GM18502 (cell line): Measurements from ENCODE around the gene CLVS2.

Experiments used
- ATAC-seq: cut with Tn5 transposase; IDR thresholded peaks from one replicate; pipeline ENCODE4 v1.9.1; 2021; ENCODE audit warnings: mild to moderate bottlenecking; ENCODE audit not compliant: unreplicated experiment, poor library complexity

The CLVS2 gene

DNA sequence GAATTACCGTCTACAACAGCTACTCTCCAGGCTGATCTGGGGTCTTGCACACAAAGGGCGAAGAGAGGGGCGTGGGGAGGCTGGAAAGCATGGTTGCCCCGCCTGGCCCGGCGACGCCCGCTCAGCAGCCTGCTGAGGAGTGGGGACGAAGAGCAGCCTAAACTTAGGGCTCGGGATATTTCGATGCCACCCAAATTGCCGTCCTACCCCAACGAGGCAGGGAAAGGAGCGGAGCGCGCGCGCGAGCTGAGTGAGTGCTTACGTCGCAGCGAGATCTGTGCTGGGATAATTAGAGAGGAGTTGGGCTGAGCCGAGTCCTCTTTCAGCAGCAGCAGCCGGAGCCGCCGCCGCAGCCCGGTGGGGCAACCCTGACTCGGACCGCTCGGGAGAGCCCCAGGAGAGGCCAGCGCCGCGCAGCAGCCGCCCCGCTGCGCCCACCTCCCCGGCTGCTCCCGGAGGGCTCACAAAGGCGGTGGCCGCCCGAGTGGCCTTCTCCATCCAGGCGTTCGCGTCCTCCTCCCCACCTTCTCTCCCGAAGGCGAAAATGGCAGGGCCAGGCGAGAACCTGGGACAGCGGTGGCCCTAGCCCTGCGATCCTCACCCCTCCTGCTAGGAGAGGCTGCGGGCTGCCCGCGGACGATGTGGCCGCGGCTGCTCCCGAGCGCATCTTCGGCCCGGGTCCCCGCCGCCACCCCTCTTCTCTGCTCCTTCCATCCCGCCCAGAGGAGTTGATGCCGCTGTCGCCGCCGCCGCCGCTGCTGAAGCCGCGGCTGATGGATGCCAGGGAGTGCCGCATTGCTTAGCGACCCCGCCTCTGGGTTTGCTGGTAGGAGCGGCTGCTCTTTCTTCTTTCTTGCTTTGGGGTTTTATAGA lies at the start of gene CLVS2:
CLVS2 (plus strand) TSS at position 315 of the 873 bp plus-strand sequence. CDS start 1,543 bp downstream, outside the sequence.
- no peak for ATAC-seq

DNA sequence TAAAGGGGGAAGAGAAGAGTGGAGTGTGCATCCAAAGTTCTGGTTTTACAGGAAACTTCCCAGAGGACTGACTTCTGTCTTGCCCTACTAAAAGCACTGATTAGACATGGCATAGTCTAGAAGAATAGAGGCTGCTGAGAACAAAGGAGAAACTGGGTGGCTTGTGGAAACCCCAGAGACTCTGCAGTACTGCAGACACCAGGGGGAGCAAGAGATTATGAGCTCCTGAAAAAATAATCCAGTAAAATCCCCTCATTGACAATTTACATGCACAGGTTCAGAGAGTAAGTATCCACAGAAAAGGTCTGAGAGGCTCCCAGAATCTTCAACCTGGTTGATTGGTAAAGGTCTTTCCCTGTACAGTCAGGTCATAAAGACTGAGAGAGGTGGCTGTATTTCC lies 48.7 kb upstream of the CLVS2 start:
- peak; percentile 46 for ATAC-seq

DNA sequence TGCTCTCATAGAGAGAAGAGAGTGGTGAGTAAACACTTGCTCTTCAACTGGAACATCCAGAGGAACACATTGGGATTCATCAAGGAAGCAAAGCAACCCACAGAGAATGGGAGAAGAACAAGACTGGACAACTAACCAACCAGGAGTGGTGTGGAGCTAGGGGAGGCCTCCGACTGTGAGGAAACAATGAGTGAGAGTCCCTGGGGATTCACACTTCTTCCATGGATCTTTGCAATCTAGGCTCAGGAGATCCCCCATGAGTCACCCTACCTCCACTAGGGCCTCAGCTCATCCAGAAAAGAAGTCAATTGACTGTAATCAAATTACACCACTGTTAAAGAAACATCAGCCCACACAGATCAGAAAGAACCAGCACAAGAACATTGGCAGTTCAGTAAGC lies 42.3 kb upstream of the CLVS2 start:
- ATAC-seq = no peak

DNA sequence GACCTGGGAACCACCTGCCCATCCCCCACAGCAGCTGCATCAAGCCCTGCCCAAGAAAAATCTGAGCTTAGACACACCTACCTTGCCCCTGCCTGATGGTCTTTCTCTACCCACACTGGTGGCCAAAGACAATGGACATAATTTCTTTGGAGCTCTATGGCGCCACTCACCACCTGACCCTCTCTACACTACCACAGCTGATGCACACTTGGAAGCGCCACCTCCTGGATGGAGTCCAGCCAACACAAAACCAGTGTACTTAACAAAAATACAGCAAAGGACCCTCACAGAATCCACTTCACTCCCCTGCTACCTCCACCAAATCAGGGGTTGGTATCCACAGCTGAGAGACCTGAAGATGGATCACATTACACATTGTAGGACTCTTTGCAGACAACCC lies 39.7 kb upstream of the CLVS2 start:
- ATAC-seq = no peak

DNA sequence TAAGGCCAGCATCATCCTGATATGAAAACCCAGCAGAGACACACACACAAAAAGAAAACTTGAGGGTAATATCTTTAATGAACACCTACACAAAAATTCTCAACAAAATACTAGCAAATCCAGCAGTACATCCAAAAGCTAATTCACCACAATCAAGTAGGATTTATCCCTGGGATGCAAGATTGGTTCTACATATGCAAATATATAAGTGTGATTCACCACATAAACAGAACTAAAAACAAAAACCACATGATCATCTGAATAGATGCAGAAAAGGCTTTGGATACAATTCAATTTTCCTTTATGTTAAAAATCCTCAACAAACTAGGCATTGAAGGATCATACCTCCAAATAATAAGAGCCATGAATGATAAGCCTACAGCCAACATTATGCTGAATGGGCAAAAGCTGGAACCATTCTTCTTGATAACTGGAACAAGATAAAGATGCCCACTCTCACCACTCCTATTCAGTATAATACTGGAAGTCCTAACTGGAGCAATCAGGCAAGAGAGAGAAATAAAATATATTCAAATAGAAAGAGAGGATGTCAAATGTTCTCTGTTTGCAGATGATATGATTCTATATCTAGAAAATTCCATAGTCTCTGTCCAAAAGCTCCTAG lies 33.9 kb upstream of the CLVS2 start:
- ATAC-seq = no peak

GRCh38 chr6:122969999-122970533 lies 26.0 kb upstream of the CLVS2 start:
- ATAC-seq = no peak

- ATAC-seq = no peak
These were observed 18.9 kb upstream of the CLVS2 start for GRCh38 chr6:122977180-122977579.

- no peak for ATAC-seq
These were observed 11.6 kb upstream of the CLVS2 start for GRCh38 chr6:122984393-122984792.

- no peak for ATAC-seq
These were observed 1.8 kb upstream of the CLVS2 start for GRCh38 chr6:122994256-122994655.

GRCh38 chr6:122996794-122997505 lies 915 bp downstream of the CLVS2 start:
- ATAC-seq = no peak

- no peak for ATAC-seq
These were observed 1.6 kb downstream of the CLVS2 start for GRCh38 chr6:122997541-122998150.

DNA sequence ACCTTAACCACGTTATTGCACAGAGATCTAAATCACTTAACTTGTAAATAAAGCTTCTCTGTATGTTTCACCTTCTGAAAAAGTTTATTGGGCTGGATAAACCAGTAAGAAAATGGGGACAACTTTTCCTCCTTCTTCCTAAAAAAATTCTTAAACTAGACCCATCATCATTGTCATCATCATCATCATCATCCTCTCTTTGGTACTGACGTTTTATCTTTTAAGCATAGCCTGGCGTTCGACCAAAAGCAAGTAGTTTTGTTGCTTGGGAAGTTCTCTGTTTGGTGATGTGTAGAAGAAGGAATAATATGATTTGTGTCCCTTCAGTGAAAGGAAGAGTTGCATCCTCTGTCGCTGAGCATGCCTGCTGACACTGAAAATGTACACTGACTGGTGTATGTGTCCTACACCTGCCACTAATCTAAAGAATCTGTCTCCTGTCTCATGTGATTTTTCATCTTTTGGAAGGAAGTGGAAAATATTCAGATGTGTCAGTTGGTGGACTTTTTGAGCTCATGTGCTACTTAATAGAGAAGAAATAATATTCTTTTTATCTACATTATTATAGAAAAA lies 2.5 kb downstream of the CLVS2 start:
- ATAC-seq = no peak

- no peak for ATAC-seq
These were observed 4.3 kb downstream of the CLVS2 start for GRCh38 chr6:123000244-123000770.

- ATAC-seq = no peak
These were observed 5.5 kb downstream of the CLVS2 start for GRCh38 chr6:123001540-123001939.

GRCh38 chr6:123007885-123008284 lies 11.8 kb downstream of the CLVS2 start:
- ATAC-seq = no peak

GRCh38 chr6:123009059-123009458 lies 13.0 kb downstream of the CLVS2 start:
- ATAC-seq = no peak

DNA sequence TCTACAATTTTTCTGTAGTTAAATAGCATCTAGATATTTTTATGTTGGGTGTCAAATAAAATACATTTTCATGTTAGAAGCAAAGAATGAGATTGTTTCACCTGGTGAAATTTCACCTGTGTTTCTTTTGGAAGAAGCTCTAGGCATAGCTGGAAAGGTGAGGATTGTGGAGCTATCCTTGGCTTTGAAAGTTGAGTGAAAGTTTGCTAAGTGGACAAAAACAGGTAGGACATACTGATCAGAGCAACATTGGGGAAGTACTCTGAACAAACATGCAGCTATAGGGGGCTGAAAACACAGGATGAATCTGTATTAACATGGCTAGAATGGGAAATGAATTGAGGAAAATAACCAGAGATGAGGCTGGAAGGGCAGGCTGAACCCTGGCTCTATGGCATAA lies 18.8 kb downstream of the CLVS2 start:
- no peak for ATAC-seq

- no peak for ATAC-seq
These were observed 20.5 kb downstream of the CLVS2 start for GRCh38 chr6:123016431-123017103.

DNA sequence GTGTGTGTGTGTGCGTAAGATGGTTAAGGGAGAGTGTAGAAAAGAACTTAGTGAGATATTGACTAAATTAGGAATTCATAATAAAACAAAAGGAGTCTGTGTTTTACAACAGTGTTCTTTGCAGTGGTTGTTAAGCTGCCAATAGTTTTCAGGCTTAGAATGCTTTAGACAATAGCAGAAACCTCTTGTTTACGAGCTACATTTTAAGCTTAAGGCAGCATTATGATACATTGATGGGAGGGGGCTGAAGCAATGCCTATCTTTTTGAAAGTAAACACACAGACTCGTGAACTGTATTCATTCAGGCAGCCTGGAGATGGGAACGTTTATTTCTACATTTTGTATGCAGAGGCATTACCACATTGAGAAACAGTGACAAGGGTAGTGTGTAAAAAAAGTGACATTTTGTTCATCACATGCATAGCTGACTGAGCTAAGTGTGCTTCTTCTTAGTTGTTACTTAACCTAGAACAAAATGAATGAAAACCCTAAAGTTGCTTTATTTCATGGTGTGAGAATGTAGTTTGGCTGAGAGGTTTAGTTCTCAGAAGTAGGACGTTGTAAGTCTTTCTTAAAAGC lies 21.2 kb downstream of the CLVS2 start:
- no peak for ATAC-seq
